H9 (cell line): ENCODE measurements around the gene HSPH1. TPM values are rescaled to one million over a fixed set of nuclear protein-coding genes. Genes with fewer than 3 reads are reported as not detected.

ENCODE experiments used
- DNase-seq: peaks from one replicate; pipeline ENCODE4 v3.0.0-alpha.2; 2017
- H2AFZ ChIP-seq: one replicate; pipeline ENCODE4 v1.6.1; 2013; ENCODE audit warnings: mild to moderate bottlenecking, low read length, control low read depth, moderate library complexity
- H2AK5ac ChIP-seq: 2 replicates; pipeline ENCODE4 v1.6.1; 2013; ENCODE audit warnings: low read length, control low read depth, mixed read lengths; ENCODE audit not compliant: insufficient read length
- H2BK120ac ChIP-seq: one replicate; pipeline ENCODE4 v1.6.1; 2013; ENCODE audit warnings: low read depth, mild to moderate bottlenecking, low read length, control low read depth, inconsistent platforms; ENCODE audit not compliant: poor library complexity, severe bottlenecking
- H2BK12ac ChIP-seq: 2 replicates; pipeline ENCODE4 v1.6.1; 2013; ENCODE audit warnings: low read length, control low read depth, mixed read lengths, low read depth; ENCODE audit not compliant: insufficient read length
- H2BK15ac ChIP-seq: 2 replicates; pipeline ENCODE4 v1.6.1; 2013; ENCODE audit warnings: low read depth, low read length, control low read depth
- H2BK20ac ChIP-seq: one replicate; pipeline ENCODE4 v1.6.1; 2013; ENCODE audit warnings: low read depth, mild to moderate bottlenecking, low read length, control low read depth, inconsistent platforms; ENCODE audit not compliant: poor library complexity, severe bottlenecking
- H2BK5ac ChIP-seq: 2 replicates; pipeline ENCODE4 v1.6.1; 2013; ENCODE audit warnings: low read length, control low read depth, mixed read lengths; ENCODE audit not compliant: insufficient read length
- H3K14ac ChIP-seq: 2 replicates; pipeline ENCODE4 v1.6.1; 2013; ENCODE audit warnings: low read length, control low read depth; ENCODE audit not compliant: insufficient read depth
- H3K18ac ChIP-seq: 2 replicates; pipeline ENCODE4 v1.6.1; 2013; ENCODE audit warnings: low read depth, mild to moderate bottlenecking, mixed read lengths, low read length, control low read depth; ENCODE audit not compliant: insufficient read length
- H3K23ac ChIP-seq: 2 replicates; pipeline ENCODE4 v1.6.1; 2013; ENCODE audit warnings: low read length, control low read depth, mixed read lengths, low read depth; ENCODE audit not compliant: insufficient read length
- H3K23me2 ChIP-seq: 2 replicates; pipeline ENCODE4 v1.6.1; 2013; ENCODE audit warnings: low read depth, mild to moderate bottlenecking, mixed read lengths, low read length, control low read depth; ENCODE audit not compliant: insufficient read length, poor library complexity, severe bottlenecking
- H3K27ac ChIP-seq: 2 replicates; pipeline ENCODE4 v1.5.1; 2013; ENCODE audit warnings: low read length, control low read depth, mixed read lengths, low read depth; ENCODE audit not compliant: insufficient read length
- H3K27me3 ChIP-seq: 2 replicates; pipeline ENCODE4 v1.6.1; 2013; ENCODE audit warnings: low read length, control low read depth, inconsistent platforms; ENCODE audit not compliant: insufficient read depth
- H3K4ac ChIP-seq: 2 replicates; pipeline ENCODE4 v1.6.1; 2013; ENCODE audit warnings: low read depth, mild to moderate bottlenecking, control low read depth, inconsistent platforms, low read length, moderate library complexity
- H3K4me1 ChIP-seq: 2 replicates; pipeline ENCODE4 v1.6.1; 2013; ENCODE audit warnings: low read length, control low read depth, inconsistent platforms; ENCODE audit not compliant: insufficient read depth
- H3K4me2 ChIP-seq: 2 replicates; pipeline ENCODE4 v1.6.1; 2013; ENCODE audit warnings: low read length, control low read depth, mixed read lengths; ENCODE audit not compliant: insufficient read length, insufficient read depth
- H3K56ac ChIP-seq: 2 replicates; pipeline ENCODE4 v1.6.1; 2013; ENCODE audit warnings: low read depth, mild to moderate bottlenecking, mixed read lengths, low read length, control low read depth; ENCODE audit not compliant: insufficient read length
- H3K79me1 ChIP-seq: 2 replicates; pipeline ENCODE4 v1.6.1; 2013; ENCODE audit warnings: low read depth, mild to moderate bottlenecking, moderate library complexity, low read length, control low read depth, inconsistent platforms; ENCODE audit not compliant: insufficient read depth, poor library complexity, severe bottlenecking
- H3K79me2 ChIP-seq: 2 replicates; pipeline ENCODE4 v1.6.1; 2013; ENCODE audit warnings: low read length, control low read depth, inconsistent platforms; ENCODE audit not compliant: insufficient read depth
- H3K9ac ChIP-seq: 2 replicates; pipeline ENCODE4 v1.6.1; 2013; ENCODE audit warnings: low read length, control low read depth, mixed read lengths; ENCODE audit not compliant: insufficient read length; ENCODE audit errors: extremely low read depth
- H3K9me3 ChIP-seq: one replicate; pipeline ENCODE4 v1.6.1; 2013; ENCODE audit warnings: low read depth, low read length, inconsistent platforms; ENCODE audit not compliant: control insufficient read depth
- H3T11ph ChIP-seq: one replicate; pipeline ENCODE4 v1.6.1; 2013; ENCODE audit warnings: mild to moderate bottlenecking, low read length, control low read depth, inconsistent platforms
- H4K20me1 ChIP-seq: one replicate; pipeline ENCODE4 v1.6.1; 2013; ENCODE audit not compliant: control insufficient read depth, insufficient read length, insufficient read depth
- H4K5ac ChIP-seq: 2 replicates; pipeline ENCODE4 v1.6.1; 2013; ENCODE audit warnings: low read depth, mild to moderate bottlenecking, mixed read lengths, low read length, control low read depth; ENCODE audit not compliant: insufficient read length
- H4K8ac ChIP-seq: replicated peaks from 2 replicates; pipeline ENCODE4 v1.6.1; 2013; ENCODE audit warnings: low read length, control low read depth, mixed read lengths, low read depth; ENCODE audit not compliant: insufficient read length
- H4K91ac ChIP-seq: 2 replicates; pipeline ENCODE4 v1.6.1; 2013; ENCODE audit warnings: low read depth, mild to moderate bottlenecking, moderate library complexity, mixed read lengths, low read length, control low read depth; ENCODE audit not compliant: insufficient read length
- H3K27ac Mint-ChIP-seq, 3 experiments: 2 replicates in 2 of 3; 3 replicates in 1 of 3; pipeline ENCODE4 v1.8.0; 2020 to 2021; ENCODE audit warnings: mixed read lengths in 3 of 3, mild to moderate bottlenecking in 1 of 3, moderate library complexity in 1 of 3
- H3K27me3 Mint-ChIP-seq: 2 replicates; pipeline ENCODE4 v1.8.0; 2021; ENCODE audit warnings: low read depth, mild to moderate bottlenecking, moderate library complexity, mixed read lengths
- H3K36me3 Mint-ChIP-seq, 3 experiments: 2 replicates in 2 of 3; 3 replicates in 1 of 3; pipeline ENCODE4 v1.8.0; 2020 to 2021; ENCODE audit warnings: low read depth in 3 of 3, mixed read lengths in 3 of 3; ENCODE audit not compliant: insufficient read depth in 1 of 3
- H3K4me1 Mint-ChIP-seq, 2 experiments: 2 replicates each; pipeline ENCODE4 v1.8.0; 2020; ENCODE audit warnings: mixed read lengths in 2 of 2
- H3K4me3 Mint-ChIP-seq, 2 experiments: 2 replicates in 1 of 2; 3 replicates in 1 of 2; pipeline ENCODE4 v1.8.0; 2020 to 2021; ENCODE audit warnings: mild to moderate bottlenecking in 2 of 2, mixed read lengths in 2 of 2, moderate library complexity in 1 of 2
- H3K9me3 Mint-ChIP-seq, 2 experiments: 2 replicates in 1 of 2; 3 replicates in 1 of 2; pipeline ENCODE4 v1.8.0; 2020; ENCODE audit warnings: mild to moderate bottlenecking in 2 of 2, mixed read lengths in 2 of 2, moderate library complexity in 1 of 2
- WGBS: extraction: QIAGEN DNeasy Blood & Tissue Kit; methylation state at CpG from one replicate; pipeline ENCODE4 v1.1.7; 2013; ENCODE audit warnings: missing lambda C conversion rate, low lambda C conversion rate, mixed read lengths; ENCODE audit not compliant: insufficient read length; ENCODE audit errors: extremely low coverage; 5-methylcytosine and 5-hydroxymethylcytosine counted together
- total RNA-seq: library from RNA; stranded (reverse); gene quantifications from 2 replicates; pipeline ENCODE4 v1.2.1, GENCODE V29; 2021
- TF ChIP-seq, protein P1 (sequence below): fragments of 200-600 bp; sonication (generic); conservative IDR thresholded peaks from 3 replicates; pipeline ENCODE4 v1.8.0; 2021; ENCODE audit warnings: antibody characterized with exemption, mild to moderate bottlenecking

HSPH1 gene
- total RNA-seq, 1 experiment from 2014 or later = 141 TPM

DNA sequence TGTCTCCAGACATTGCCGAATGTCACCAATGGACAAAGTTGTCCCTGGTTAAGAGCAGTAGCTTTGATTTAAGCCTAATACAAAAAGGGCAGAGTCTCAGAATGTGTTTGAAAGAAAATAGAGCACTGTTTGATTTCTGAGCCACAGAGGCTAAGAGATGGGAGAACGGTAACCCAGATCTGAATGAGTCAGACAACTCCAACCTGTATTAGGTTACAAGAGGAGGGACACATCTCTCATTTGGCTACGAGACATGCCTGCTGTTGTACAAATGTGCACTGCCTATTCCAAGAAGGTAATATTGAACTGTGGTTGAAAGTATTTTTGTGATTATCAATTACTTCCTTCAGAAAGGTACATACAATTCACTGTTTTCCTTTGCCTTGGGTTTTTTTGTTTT lies 4.9 kb upstream of the HSPH1 start:
- Histone ChIP-seq H3K14ac (no peak overlapping the region), H2BK20ac (no peak overlapping the region), H4K20me1 (no peaks in the 10 kb centered on the region), H3K18ac (no peak overlapping the region), H4K8ac (no peak overlapping the region), H2BK12ac (no peak overlapping the region), H3K4ac (no peak overlapping the region), H2BK5ac (no peak overlapping the region), H3K23ac (no peak overlapping the region), H3K56ac (no peak overlapping the region), H2AK5ac (no peak overlapping the region), H4K91ac (no peak overlapping the region), H3K79me2 (no peaks in the 10 kb centered on the region), H3K79me1 (no peaks in the 10 kb centered on the region), H3K4me2 (no peak overlapping the region), H3K27me3 (no peaks in the 10 kb centered on the region), H3K27ac (no peak overlapping the region), H3K23me2 (no peaks in the 10 kb centered on the region), H2BK15ac (no peak overlapping the region), H4K5ac (no peak overlapping the region), H2BK120ac (no peak overlapping the region), H3K9ac (no peak overlapping the region), H2AFZ (no peak overlapping the region), H3K9me3 (no peaks in the 10 kb centered on the region), H3K4me1 (0 out of 2 replicates have a peak, but pooled peaks cover 4% of the 10 kb centered on the region), H3T11ph (no peak overlapping the region)
- WGBS = no CpG with 5 or more reads among the region's 3 CpGs
- DNase-seq = no peak
- H3K4me3 Mint-ChIP-seq = no peak overlapping the region
- H3K9me3 Mint-ChIP-seq = no peaks in the 10 kb centered on the region
- no peak overlapping the region for H3K27ac Mint-ChIP-seq
- H3K4me1 Mint-ChIP-seq = peaks cover 9 to 14% of the 10 kb centered on the region in 2 experiments
- H3K36me3 Mint-ChIP-seq = no peaks in the 10 kb centered on the region; a peak in 1 of 7 replicates
- H3K27me3 Mint-ChIP-seq = no peaks in the 10 kb centered on the region
- TF ChIP-seq, protein P1, sequence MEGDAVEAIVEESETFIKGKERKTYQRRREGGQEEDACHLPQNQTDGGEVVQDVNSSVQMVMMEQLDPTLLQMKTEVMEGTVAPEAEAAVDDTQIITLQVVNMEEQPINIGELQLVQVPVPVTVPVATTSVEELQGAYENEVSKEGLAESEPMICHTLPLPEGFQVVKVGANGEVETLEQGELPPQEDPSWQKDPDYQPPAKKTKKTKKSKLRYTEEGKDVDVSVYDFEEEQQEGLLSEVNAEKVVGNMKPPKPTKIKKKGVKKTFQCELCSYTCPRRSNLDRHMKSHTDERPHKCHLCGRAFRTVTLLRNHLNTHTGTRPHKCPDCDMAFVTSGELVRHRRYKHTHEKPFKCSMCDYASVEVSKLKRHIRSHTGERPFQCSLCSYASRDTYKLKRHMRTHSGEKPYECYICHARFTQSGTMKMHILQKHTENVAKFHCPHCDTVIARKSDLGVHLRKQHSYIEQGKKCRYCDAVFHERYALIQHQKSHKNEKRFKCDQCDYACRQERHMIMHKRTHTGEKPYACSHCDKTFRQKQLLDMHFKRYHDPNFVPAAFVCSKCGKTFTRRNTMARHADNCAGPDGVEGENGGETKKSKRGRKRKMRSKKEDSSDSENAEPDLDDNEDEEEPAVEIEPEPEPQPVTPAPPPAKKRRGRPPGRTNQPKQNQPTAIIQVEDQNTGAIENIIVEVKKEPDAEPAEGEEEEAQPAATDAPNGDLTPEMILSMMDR = no peak
